ENCODE measurements around the gene ZNF165. TPM values are rescaled to one million over a fixed set of nuclear protein-coding genes. Genes with fewer than 3 reads are reported as not detected.

The ZNF165 gene
- total and polyA plus RNA-seq, 2 of the 13 experiments (the other 11 are each of a cell fraction or from before 2014, with no cell fraction given): 0.58 to 8.6 TPM

- TF ChIP-seq, protein P1, sequence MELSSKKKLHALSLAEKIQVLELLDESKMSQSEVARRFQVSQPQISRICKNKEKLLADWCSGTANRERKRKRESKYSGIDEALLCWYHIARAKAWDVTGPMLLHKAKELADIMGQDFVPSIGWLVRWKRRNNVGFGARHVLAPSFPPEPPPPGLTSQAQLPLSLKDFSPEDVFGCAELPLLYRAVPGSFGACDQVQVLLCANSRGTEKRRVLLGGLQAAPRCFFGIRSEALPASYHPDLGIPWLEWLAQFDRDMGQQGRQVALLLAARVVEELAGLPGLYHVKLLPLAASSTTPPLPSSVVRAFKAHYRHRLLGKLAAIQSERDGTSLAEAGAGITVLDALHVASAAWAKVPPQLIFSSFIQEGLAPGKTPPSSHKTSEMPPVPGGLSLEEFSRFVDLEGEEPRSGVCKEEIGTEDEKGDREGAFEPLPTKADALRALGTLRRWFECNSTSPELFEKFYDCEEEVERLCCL (CRISPR knock-in tag; IDR thresholded peaks at IDR 0.05; ENCODE audit: borderline replicate concordance): no peak
- TF ChIP-seq SMAD3 (CRISPR knock-in tag; IDR thresholded peaks at IDR 0.05) (peak; percentile 98), ZFYVE20 (CRISPR knock-in tag; IDR thresholded peaks at IDR 0.05; ENCODE audit: borderline replicate concordance, low read depth) (no peak), HOXA9 (CRISPR knock-in tag; IDR thresholded peaks at IDR 0.05; ENCODE audit: borderline replicate concordance) (0 out of 2 replicates have a peak, but pooled peaks have one; percentile 57), ZSCAN22 (CRISPR knock-in tag; IDR thresholded peaks at IDR 0.05) (no peak), ZNF800 (CRISPR knock-in tag; IDR thresholded peaks at IDR 0.05) (0 out of 2 replicates have a peak, but pooled peaks have one; percentile 79), NFE2L1 (CRISPR knock-in tag; IDR thresholded peaks at IDR 0.05; ENCODE audit: borderline replicate concordance) (peak; percentile 83; the same call in 1 of the 2 replicates), ZSCAN31 (CRISPR knock-in tag; IDR thresholded peaks at IDR 0.05; ENCODE audit: low read depth) (peak; percentile 95), SETDB1 (CRISPR knock-in tag; IDR thresholded peaks at IDR 0.05; ENCODE audit: borderline replicate concordance) (peak; percentile 69; the same call in 1 of the 2 replicates), ZNF773 (CRISPR knock-in tag; IDR thresholded peaks at IDR 0.05; ENCODE audit: borderline replicate concordance) (peak; percentile 13; the same call in 1 of the 2 replicates), ZNF629 (CRISPR knock-in tag; conservative IDR thresholded peaks at IDR 0.05) (no peak), MEIS2 (CRISPR knock-in tag; IDR thresholded peaks at IDR 0.05) (no peak; the same call in 1 of the 2 replicates), ZNF720 (CRISPR knock-in tag; IDR thresholded peaks at IDR 0.05) (no peak; the same call in 1 of the 2 replicates), ZNF337 (CRISPR knock-in tag; IDR thresholded peaks at IDR 0.05; ENCODE audit: borderline replicate concordance, low read depth) (peak; percentile 94), MAFK (conservative IDR thresholded peaks at IDR 0.05 in 1 of 2, IDR thresholded peaks at IDR 0.05 in 1 of 2; ENCODE audit: low read length in 2 of 2) (no peak), ZNF674 (CRISPR knock-in tag; IDR thresholded peaks at IDR 0.05; ENCODE audit: low read depth) (0 out of 2 replicates have a peak, but pooled peaks have one; percentile 69), ZNF782 (CRISPR knock-in tag; IDR thresholded peaks at IDR 0.05; ENCODE audit: borderline replicate concordance) (peak; percentile 87; the same call in 1 of the 2 replicates), ZBTB38 (CRISPR knock-in tag; IDR thresholded peaks at IDR 0.05) (peak; percentile 85; the same call in 1 of the 2 replicates), ZNF280D (CRISPR knock-in tag; IDR thresholded peaks at IDR 0.05) (peak; percentile 93)
- TF ChIP-seq, protein P2, sequence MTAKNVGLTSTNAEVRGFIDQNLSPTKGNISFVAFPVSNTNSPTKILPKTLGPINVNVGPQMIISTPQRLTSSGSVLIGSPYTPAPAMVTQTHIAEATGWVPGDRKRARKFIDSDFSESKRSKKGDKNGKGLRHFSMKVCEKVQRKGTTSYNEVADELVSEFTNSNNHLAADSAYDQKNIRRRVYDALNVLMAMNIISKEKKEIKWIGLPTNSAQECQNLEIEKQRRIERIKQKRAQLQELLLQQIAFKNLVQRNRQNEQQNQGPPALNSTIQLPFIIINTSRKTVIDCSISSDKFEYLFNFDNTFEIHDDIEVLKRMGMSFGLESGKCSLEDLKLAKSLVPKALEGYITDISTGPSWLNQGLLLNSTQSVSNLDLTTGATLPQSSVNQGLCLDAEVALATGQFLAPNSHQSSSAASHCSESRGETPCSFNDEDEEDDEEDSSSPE (CRISPR knock-in tag; IDR thresholded peaks at IDR 0.05): peak; percentile 47; the same call in 1 of the 2 replicates
Observed at GRCh38 chr6:28136585-28137504, 56.5 kb downstream of the ZNF165 start (continued).

Data from HepG2 (cell line).